ENCODE measurements around the gene TPP1.

DNA sequence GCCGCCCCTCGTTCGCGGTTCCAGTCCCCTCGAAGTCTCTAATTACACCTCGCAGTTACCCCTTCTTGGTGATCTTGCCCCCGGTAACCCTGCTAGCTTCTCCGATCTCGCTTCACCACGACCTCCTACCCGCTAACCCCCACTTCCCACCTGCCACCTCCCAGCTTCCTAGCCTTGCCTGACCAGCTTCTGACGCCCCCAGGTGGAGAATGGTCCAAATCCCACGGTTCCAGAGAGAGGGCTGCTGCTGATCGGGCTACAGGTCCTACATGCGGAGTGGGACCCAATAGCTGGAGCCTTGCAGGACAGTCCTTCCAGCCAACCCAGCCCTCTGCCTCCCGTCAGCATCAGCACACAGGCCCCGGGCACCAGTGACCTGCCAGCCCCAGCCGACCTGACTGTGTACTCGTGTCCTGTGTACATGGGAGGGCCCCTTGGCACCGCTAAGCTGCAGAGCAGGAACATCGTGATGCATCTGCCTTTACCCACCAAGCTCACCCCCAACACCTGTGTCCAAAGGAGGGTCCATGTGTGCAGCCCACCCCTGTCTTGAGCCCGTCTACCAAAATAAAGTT, 47.7 kb downstream of the TPP1 start:
- TF ChIP-seq, protein P1, sequence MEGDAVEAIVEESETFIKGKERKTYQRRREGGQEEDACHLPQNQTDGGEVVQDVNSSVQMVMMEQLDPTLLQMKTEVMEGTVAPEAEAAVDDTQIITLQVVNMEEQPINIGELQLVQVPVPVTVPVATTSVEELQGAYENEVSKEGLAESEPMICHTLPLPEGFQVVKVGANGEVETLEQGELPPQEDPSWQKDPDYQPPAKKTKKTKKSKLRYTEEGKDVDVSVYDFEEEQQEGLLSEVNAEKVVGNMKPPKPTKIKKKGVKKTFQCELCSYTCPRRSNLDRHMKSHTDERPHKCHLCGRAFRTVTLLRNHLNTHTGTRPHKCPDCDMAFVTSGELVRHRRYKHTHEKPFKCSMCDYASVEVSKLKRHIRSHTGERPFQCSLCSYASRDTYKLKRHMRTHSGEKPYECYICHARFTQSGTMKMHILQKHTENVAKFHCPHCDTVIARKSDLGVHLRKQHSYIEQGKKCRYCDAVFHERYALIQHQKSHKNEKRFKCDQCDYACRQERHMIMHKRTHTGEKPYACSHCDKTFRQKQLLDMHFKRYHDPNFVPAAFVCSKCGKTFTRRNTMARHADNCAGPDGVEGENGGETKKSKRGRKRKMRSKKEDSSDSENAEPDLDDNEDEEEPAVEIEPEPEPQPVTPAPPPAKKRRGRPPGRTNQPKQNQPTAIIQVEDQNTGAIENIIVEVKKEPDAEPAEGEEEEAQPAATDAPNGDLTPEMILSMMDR (conservative IDR thresholded peaks at IDR 0.05 in 1 of 2, IDR thresholded peaks at IDR 0.05 in 1 of 2; ENCODE audit: low read depth in 1 of 2, low read length in 2 of 2): no peak
- TF ChIP-seq EZH2 (IDR thresholded peaks at IDR 0.05; ENCODE audit: low read length, missing control alignments): no peak
